Activated CD8-positive, alpha-beta memory T cell treated with anti-CD3 and anti-CD28 coated beads for 24 hours (primary cell): ENCODE measurements around the gene BATF3.
A peak's percentile ranks its signal among the peaks of the same experiment; 100 is the strongest.
"Not testable (repeated sequence)": the region's sequence is repeated elsewhere in the genome, so short reads cannot be mapped to it uniquely, and the experiment has no call there.

Experiments used
- DNase-seq: peaks from one replicate; pipeline ENCODE4 v3.0.0-alpha.2; 2020

The BATF3 gene

DNA sequence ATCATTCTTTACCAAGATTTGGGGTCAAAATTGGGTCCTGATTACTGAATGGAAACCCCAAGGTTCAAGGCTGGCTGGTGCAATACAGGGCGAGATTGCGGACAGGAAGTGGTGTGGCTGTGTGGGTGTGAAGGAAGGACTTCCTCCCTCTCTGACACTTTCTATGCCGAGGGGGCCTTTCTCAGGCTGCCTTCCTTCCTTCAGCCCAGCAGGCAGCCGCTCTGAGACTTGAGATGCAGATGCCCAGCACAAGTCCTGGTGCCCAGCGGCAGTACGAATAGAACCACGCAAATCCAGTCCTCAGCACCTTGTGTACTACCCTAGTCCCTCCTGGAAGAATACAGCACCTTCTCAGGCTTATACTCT, 16.3 kb downstream of the BATF3 start:
- DNase-seq = peak; percentile 84

DNA sequence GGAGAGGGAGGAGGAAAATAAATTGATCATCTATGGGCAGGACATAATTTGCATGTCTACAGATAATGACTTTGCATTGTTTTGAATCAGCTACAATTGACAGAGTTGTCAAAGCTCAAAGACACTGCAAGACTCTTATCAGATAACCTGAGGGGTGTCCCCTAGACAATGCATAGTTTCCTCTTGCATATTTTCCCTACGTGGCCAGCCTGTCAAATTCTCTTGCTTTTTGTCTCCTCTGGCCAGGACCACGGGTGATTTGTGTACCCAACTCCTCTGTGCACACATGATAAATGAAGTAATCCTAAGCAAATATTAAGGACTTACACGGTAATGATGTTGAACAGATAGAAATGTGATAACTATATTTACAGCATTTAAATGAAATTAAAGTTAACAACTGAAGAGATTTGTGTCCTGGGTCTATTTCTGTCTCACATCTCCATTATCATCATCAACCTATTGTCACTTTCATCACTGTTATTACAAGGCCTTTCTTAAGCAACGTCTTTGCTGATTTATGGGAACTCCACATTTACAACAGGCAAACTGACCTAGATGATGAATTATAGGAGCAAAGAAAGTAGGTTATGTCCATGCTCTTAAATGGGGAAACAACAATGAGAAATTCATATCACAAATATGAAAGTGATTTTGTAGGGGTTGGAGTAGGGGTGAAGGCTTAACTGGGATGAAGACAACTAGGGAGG, 18.8 kb downstream of the BATF3 start:
- DNase-seq = no peak

DNA sequence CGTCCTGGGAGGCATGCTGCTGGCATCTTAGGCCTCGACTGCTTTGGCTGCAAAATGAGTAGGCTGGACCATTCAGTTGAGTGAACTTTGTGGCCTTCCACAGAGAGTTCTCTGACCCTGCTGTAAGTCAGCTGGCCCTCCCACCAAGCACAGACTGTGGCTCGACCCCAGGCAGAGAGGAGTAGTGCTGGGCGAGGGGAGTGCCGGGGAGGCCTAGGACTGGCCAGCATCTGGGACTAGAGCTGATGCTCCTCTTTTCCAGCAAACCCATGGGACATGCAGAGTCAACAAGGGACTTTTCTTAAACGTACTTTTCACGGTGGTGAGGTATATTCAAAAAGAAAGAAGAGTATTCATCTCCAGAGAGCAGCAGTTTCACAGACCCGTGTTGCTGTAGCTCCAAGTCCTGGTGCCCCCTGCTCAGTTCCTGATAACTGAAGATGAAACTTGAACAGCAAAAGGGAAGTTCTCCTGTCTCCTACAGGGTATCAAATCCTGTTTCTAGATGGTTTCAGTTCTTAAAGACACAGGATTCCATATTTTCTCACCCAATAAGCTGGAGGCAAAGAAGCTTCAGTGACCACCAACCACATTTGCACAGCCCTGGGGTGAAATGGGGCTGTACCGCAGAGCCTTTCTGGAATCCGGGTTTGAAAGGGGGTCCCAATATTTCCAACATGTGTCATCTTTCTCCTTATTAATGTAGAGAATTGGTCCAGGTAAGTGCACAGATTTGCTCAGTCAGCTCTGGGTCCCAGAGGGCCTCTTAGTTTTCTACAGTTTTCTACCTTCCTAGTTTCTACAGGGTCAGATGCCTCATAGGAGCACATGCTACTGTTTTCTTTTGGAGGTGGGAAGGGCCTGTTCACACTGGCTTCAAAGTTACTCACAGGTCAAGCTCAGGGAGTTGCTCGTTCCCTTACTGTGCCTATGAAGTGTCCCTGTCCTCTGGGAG, 20.9 kb downstream of the BATF3 start:
- DNase-seq = peak; percentile 66

DNA sequence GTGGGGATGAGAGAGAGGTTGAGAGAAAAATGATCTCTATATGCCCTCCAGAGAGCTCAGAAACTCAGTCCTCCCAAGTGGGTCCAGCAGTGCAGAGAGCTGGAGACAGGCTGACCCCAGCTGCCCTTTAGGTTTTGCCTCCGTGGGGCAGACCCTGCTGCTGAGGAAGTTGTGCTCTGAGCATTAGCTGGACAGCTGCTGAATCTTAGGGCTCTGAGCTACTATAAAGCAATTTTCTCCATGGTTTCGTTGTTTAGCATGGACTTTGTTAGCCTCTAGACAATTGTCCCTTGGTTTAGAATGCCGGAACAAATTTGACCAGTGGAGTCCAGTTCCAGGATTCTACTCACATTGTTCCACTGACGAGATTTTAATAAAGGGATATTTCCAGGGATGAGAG, 22.1 kb downstream of the BATF3 start:
- no peak for DNase-seq

DNA sequence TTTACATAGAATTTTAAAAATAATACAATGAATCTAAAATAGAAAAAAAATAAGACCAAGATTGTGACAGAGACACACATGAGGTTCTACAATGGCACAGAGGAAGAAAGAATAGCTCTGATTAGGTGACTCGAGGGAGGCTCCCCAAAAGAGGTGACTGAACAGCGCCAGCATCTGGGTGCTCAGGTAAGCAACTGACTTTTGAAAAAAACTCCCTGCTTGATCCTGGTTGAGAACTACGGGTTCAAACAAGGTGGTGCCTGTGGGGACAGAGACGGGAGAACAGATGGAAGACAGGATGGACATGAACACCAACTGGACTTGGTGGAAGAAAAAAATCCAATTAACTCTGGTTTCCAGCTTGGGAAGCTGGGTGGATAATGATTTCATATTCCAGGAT, 22.5 kb downstream of the BATF3 start:
- DNase-seq = no peak

DNA sequence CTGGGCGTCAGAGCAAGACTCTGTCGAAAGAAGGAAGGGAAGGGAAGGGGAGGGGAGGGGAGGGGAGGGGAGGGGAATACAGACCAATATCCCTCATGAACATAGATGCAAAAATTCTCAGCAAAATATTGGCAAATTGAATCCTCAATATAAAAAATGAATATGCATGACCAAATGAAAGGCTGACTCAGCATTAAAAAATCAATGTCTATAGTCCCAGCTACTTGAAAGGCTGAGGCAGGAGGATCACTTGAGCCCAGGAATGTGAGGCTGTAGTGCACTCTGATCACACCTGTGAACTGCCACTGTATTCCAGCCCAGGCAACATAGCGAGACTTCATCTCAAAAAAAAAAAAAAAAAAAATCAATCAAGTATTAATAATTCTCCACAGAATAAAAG, 24.0 kb downstream of the BATF3 start:
- DNase-seq = no peak

DNA sequence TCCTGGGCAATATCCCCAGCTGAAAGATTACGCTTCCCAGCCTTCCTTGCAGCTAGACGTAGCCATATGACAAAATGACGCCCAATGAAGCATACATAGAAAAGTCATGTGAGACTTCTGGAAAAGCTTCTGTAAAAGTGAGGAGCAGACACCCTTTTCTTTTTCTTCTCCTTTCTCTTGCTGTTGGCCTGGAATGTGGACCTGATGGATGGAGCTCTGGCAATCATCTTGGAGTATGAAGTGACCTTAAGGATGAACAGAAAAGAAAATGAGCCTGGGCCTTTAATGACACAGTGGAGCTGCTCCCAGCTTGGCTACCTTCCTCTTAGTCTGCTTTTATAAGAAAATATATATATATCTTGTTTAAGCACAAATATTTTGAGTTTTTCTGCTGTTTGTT, 24.8 kb downstream of the BATF3 start:
- DNase-seq = no peak

DNA sequence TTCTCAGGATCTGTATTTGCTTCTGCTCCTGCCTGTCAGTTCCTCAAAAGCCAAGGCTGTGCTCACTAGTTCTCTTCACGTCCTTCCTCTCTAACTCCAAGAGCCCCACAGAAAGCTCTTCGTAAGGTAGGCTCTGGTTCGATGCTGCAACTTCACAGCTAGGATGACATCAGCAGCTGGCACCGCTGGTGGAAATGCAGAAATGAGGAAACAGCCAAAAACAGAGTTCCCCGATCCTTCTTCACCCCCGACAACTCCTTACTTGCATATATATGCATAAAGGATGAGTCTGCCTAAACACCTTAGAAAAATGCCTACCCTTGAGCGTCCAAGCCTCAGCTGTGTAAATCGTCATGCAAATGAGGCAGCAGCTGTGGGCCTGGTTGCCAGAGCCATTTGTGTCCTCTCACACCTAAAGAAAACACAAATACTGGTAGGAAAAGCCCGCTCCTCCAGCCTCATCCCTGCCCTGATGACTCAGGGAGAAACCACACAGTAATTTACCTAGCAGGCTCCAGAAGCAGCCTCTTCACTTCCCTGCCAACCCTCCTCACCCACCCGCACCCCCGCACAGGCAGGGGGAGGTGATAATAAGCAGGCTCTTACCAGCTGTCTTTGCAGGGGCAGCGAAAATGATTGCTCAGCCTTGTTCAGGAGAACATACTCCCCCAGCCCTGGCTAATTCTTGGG, 28.2 kb downstream of the BATF3 start:
- no peak for DNase-seq

DNA sequence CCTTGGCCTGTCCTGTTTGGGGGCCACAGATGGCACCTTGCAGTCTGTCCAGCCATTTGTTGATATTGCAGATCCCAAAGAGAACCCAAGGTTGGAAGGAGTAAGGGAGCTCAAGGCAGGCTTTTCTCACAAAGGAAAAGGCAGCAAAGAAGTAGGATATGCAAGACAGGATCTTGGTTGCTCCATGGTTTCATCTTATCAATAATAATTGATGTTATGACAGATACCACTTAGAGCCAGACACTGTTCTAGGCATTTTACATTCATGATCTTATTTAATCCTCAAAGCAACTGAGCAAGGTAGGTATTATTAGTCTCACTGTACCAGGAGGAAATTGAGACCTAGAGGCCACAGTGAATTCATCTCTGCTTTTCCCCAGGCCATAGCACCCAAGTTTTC, 28.8 kb downstream of the BATF3 start:
- DNase-seq = no peak

DNA sequence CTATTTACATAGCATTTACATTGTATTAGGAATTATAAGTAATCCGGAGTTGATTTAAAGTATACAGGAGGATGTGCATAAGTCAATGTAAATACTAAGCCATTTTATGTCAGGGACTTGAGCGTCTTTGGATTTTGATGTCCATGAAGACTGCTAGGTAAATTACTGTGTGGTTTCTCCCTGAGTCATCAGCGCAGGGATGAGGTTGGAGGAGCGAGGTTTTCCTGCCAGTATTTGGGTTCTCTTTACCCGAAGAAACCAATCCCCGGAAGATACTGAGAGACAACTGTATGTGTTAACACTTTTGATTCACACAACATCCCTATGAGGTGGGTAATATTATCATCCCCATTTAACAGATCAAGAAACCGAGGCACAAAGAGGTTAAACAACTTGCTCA, 29.3 kb downstream of the BATF3 start:
- DNase-seq = no peak

DNA sequence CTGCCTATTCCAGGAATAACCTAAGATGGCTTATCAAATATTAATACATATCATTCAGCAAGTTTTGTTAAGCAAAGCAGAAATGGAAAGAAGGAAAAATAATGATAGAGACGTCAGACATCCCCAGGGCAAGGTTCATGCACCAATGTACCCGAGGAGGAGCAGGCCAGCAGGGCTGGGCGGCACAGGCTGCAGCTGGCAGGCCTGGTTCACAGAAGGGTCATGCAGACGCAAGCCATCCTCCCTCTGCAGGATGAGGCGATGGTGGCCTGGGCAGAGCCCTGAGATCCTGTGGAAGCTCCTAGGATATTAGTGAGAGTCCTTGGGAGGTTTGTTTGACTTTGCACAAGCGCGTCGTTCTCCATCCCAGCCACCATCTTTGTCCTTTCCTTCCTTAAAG, 30.0 kb downstream of the BATF3 start:
- no peak for DNase-seq

DNA sequence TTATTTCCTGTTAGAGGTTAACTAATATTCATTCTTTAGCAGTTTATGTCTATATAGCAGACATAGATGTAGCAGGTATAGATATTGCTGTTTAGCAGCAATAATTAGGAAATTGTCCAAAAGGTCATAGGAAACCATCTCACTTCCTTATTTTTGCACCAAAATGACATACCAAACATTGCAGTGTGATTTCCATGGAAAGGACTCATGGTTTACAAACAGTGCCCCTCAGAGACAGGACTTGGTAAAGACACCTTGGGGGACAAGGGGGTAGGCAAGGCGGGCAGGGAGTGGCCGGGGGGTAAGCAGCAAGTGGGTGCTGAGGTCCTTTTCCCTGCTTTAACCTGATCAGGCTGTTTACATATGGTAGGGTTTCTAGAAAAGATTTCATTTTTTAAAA, 30.5 kb downstream of the BATF3 start:
- no peak for DNase-seq

DNA sequence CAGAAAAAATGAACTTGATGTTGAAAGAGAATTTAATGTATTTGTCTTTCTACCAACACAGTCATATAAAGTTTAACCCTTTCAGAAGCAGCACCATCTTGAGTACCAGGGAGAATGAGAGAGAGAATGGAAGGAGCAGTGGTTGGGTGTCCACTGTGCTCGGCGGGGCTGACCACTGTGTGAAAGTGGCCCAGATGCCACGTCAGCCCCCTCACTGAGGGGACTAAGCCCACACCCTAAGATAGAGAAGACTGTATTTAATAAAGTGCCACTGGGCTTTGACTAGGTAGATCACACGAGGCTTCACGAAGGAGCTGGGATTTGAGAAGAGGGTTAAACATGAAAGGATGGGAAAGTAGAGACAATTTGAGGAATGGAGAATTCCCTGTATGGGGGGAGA, 31.2 kb downstream of the BATF3 start:
- DNase-seq = no peak

DNA sequence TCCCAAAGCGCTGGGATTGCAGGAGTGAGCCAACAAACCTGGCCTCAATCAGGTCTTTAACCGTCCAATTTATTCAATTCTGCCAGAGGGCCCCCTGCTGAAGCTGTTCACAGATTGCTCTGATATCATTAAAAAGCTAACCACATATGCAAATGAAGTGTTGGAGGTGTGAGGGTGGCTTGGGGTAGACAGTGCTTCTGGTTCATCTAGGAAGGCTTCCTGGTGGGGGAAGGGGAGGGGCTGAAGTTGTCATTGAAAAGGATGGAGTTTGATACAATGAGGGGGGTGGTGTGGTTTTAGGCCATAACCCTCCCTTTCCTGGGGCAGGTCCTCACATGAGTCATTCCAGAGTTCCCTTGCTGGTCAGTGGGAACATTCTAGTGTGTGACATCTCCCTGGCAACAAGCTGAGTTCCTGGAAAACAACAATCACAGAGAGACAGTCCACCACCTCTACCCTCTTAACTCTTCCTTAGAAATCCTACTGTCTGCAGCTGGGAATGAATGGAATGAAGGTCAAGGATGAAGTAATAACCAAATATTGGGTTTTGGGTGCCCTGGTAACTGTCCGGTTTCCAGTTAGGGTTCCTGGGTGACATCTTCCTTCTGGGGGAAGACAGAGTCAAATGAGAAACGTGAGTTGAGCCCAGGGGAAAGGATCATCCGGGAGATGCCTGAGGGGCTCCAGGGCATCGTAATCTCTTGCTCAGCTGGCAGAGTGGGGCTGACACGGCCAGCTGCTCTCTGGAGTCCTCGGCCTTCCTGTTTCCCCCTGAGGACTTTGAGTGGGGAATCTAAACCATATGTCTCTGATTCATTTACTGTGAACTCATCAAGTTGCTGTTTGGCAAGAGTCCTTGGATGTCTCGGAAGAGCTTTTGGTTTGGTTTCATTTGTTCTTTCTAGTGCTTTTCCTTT, 32.2 kb downstream of the BATF3 start:
- no peak for DNase-seq

DNA sequence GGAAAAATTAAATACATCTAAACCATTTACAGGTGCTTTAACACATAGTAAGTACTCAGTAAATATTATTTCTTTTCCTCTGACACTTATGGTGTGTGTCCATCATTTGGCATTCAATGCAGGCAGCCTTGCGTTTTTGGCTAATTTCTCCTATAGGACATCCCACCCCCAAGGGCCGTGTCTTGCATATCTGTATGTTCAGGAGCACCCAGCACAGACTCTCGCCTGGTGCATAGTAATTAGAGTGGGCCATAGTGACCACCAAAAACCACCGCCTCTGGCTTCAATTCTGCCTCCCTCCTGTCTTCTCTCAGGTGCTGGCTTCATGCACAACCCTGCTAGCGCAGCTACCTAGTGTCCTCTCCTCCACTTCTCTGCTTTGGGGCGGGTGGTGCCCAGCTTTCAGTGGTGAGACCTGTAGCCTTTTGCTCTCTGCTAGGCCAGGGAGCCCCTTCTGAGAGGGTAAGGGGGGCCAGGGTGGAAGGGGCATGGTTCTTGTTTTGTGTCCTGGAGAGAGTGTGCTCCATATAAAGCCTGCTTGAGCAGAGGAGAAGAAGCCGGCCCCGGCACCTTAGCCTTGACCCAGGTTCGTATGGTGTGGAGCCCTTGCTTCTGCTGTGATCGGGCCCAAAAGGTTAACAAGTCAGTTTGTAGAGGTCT, 33.4 kb downstream of the BATF3 start:
- no peak for DNase-seq

DNA sequence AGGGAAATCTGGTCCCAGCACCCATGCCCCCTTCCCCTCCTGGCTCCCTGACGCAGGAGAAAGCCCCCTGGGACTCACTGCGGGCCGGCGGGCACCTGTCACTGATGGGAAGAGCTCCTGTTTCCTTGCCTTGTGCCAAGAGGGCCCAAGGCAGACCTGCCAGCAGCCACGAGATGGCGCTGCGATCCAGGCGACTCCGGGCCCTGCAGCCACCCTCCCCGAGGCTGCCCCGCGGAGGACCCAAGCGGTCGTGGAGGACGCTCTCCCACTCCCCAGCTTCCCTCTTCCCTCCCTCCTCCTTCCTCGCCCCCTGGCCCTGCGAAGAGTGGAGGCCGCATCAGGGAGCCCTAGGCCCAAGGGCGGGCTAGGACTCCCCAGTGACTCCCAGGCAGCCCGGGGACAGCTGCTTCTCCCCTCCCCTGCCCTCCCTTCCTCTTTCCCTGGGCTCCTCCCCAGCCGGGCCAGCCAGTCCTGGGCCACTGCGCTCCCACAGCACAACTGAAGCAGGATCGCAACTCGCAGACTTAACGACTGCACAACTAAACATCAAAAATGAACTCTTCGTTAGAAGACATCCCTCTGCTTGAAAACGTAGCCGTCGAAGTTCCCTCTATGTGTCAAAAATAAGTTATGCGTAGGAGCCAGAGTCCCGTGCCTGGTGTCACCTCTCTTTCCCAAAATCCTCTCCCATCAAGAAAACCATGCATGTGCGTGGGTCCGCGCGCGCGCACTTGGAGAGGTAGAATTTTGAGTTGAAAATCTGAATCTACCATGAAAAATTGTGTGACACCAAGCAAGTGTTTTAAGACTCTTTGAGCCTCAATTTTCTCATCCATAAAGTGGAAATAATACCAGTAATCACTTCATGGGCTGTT, 34.2 kb downstream of the BATF3 start:
- DNase-seq = peak; percentile 94

DNA sequence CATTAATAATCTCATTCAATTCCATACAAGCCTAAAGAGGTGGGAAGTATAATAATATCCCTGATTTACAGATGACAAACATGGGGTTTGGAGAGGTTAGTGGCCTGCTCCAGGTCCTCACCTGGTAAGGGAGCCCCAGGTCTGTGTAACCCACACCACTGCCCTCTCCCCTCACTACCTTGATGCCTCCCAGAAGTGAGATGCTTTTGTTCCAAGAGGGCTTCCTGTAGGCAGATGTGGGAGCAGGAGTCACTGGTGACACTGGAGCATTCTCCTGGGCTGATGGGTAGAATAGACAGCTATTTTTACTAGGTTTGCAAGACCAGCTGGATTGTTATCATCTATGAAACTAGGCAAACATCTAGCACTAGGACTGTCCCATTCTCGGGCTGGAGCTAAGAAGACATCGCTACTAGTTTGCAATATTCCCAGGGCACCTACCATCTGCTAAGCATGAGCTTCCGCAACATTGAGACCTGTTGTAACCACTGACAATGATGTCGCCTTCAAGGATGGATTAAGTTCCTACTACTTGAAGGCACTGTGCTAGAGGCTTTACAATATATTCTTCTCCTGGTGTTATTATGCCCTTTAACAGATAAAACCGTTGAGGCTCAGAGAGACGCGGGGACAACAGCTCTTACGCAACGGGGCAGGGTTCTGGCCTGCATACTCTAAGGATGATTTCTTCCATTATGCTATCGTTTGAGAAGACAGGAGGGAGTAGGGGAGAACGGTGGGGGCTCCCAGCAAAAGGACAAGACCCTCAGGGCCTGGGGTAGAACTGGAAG, 35.0 kb downstream of the BATF3 start:
- DNase-seq = peak; percentile 68

DNA sequence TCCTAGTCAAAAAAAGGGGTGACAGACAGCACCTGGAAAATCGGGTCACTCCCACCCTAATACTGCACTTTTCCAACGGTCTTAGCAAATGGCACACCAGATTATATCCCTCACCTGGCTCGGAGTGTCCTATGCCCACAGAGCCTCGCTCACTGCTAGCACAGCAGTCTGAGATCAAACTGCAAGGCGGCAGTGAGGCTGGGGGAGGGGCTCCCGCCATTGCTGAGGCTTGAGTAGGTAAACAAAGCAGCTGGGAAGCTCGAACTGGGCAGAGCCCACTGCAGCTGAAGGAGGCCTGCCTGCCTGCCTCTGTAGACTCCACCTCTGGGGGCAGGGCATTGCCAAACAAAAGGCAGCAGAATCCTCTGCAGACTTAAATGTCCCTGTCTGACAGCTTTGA, 41.4 kb downstream of the BATF3 start:
- DNase-seq = not testable (repeated sequence)

DNA sequence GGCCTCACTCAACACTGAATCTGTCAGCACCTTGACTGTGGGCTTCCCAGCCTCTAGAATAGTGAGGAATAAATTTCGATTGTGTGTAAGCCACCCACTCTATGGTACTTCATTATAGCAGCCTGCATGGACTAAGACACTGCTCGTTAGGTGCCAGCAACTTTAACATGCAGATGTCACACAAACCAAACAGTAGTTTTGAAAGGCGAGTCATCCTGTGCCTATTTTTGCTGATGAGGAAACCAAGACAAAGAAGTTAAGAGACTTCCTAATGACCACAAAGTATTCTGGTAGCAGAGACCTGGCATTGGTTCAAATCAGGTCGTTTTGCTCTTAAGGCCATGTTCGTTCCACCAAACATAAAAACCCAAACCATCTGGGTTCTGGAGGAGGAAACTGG, 42.9 kb downstream of the BATF3 start:
- no peak for DNase-seq
